MCF 10A (cell line): Measurements from ENCODE around the gene RGS17. TPM values are rescaled to one million over a fixed set of nuclear protein-coding genes. Genes with fewer than 3 reads are reported as not detected.

Experiments
- BruUV-seq: library from RNA; stranded (reverse); fragments of 400-500 nt; replicated peaks from 2 replicates; lab custom pipeline; 2021; lab: Mats Ljungman, UMichigan
- CTCF ChIA-PET: fragments of 300-600 bp; sonication (Branson Sonifier 250); formaldehyde crosslinking; extraction: SDS; loops from one replicate; lab custom pipeline; 2021; ENCODE audit warnings: antibody characterized with exemption, inconsistent platforms; lab: Yijun Ruan, JAX
- POLR2A ChIA-PET: fragments of 300-600, 350-650 bp; sonication (Branson Sonifier 250); formaldehyde crosslinking; extraction: SDS; loops from one replicate; lab custom pipeline; 2020; ENCODE audit warnings: antibody characterized with exemption, inconsistent platforms; lab: Yijun Ruan, JAX
- DNase-seq: peaks from one replicate; pipeline ENCODE4 v3.0.0-alpha.2; 2018; ENCODE audit not compliant: unreplicated experiment
- H3K27ac Mint-ChIP-seq: one replicate; pipeline ENCODE4 v1.8.0; 2022; ENCODE audit warnings: mild to moderate bottlenecking, low read depth, mixed read lengths; ENCODE audit not compliant: unreplicated experiment
- H3K27me3 Mint-ChIP-seq: one replicate; pipeline ENCODE4 v1.8.0; 2022; ENCODE audit warnings: mixed read lengths; ENCODE audit not compliant: insufficient read depth, unreplicated experiment
- H3K36me3 Mint-ChIP-seq: one replicate; pipeline ENCODE4 v1.8.0; 2022; ENCODE audit warnings: mild to moderate bottlenecking, moderate library complexity, mixed read lengths; ENCODE audit not compliant: insufficient read depth, unreplicated experiment
- H3K4me1 Mint-ChIP-seq: one replicate; pipeline ENCODE4 v1.8.0; 2022; ENCODE audit warnings: mixed read lengths; ENCODE audit not compliant: insufficient read depth, unreplicated experiment
- H3K4me3 Mint-ChIP-seq: one replicate; pipeline ENCODE4 v1.8.0; 2022; ENCODE audit warnings: mild to moderate bottlenecking, moderate library complexity, mixed read lengths; ENCODE audit not compliant: unreplicated experiment
- H3K9me3 Mint-ChIP-seq: one replicate; pipeline ENCODE4 v1.8.0; 2022; ENCODE audit warnings: mixed read lengths; ENCODE audit not compliant: unreplicated experiment
- CTCF ChIP-seq: fragments of 200-600 bp; IDR thresholded peaks from one replicate; pipeline ENCODE4 v1.8.0; 2022; ENCODE audit warnings: antibody characterized with exemption, mild to moderate bottlenecking; ENCODE audit not compliant: unreplicated experiment
- intact Hi-C: fragments of 100-400 bp; cut with micrococcal nuclease; formaldehyde crosslinking; loops from 2 replicates; pipeline ENCODE4 v1.14.1; 2022
- total RNA-seq: library from RNA; stranded (reverse); gene quantifications from 2 replicates; pipeline ENCODE4 v1.2.3, GENCODE V29; 2022

RGS17 gene
- total RNA-seq, 1 experiment from 2014 or later = 2.5 TPM

DNA sequence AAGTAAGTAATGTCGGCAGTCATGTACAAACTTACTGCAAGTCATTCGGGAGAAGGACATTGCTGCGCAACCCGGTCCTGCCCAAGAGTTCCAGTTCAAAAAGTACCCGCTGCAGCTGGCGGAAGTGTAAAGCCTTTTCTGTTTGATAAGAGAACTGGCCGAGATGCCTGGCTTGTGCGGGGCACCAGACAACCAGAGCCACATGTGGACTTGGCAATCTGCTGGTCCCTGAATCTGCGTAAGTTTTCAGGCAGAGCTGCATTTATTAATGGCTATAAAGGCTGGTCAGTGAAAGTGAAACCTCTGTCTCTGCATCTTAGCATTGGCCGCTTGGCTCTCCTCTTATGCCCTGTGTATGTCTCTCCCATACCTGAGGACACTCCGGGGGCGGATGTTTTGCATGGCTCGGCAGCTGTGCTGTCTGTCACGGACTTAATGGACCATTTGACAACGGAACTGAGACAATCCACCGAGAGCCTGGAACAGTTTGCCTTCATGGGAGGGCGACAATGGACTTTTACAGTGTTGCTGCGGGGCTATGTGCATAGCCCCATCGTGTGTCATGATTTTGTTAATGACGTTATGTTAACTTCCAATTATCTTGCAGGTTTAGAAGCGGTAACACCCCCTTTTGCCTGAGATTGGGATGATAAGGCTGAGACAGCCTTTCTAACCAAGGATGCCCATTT is 19.8 kb upstream of the RGS17 start:
- H3K27ac Mint-ChIP-seq = no peak overlapping the region
- no peak for TF ChIP-seq CTCF
- DNase-seq = no peak
- ChIA-PET CTCF (interaction anchor here (0.6 kb wide), 1 partner anchor 8 kb away, joined by 3 read pairs; no protein-coding TSS in a partner anchor), POLR2A (no interaction called here)
- no peak overlapping the region for H3K4me3 Mint-ChIP-seq
- H3K4me1 Mint-ChIP-seq = no peaks in the 10 kb centered on the region
- H3K9me3 Mint-ChIP-seq = peaks cover 5% of the 10 kb centered on the region
- no peaks in the 10 kb centered on the region for H3K36me3 Mint-ChIP-seq
- intact Hi-C loops = no loop called here
- no peaks in the 10 kb centered on the region for H3K27me3 Mint-ChIP-seq
- no TSS peak for BruUV-seq

GRCh38 chr6:153150371-153150751 is 19.3 kb upstream of the RGS17 start:
- Mint-ChIP-seq H3K4me1 (no peaks in the 10 kb centered on the region), H3K4me3 (no peak overlapping the region), H3K27me3 (no peaks in the 10 kb centered on the region), H3K36me3 (no peaks in the 10 kb centered on the region), H3K27ac (no peak overlapping the region), H3K9me3 (no peaks in the 10 kb centered on the region)
- intact Hi-C loops = no loop called here
- TF ChIP-seq CTCF = no peak
- no peak for DNase-seq
- BruUV-seq = no TSS peak
- CTCF ChIA-PET = interaction anchor here (0.6 kb wide), 1 partner anchor 9 kb away, joined by 3 read pairs; no protein-coding TSS in a partner anchor
- POLR2A ChIA-PET = no interaction called here

DNA sequence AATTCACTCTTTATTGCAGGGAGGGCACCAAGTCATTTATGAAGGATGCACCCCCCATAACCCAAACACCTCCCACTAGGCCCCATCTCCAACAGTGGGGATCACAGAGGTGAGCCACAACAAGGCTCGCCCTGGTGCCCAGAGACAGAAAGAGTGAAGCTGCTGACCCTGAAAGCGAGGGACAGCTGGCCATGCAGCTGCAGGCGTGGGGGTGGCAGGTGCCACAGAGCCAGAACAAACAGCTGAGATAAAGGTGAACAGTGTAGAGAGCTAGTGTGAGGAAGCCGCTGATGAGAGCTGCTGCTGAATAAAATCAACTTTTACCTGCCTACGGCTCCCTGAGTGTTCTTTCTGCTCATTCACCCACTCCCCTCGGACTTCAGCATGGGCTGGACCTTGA is 18.8 kb upstream of the RGS17 start:
- Mint-ChIP-seq H3K36me3 (no peaks in the 10 kb centered on the region), H3K27me3 (no peaks in the 10 kb centered on the region), H3K4me3 (no peak overlapping the region), H3K27ac (no peak overlapping the region), H3K9me3 (no peaks in the 10 kb centered on the region), H3K4me1 (no peaks in the 10 kb centered on the region)
- TF ChIP-seq CTCF = no peak
- CTCF ChIA-PET = no interaction called here
- intact Hi-C loops = no loop called here
- BruUV-seq = no TSS peak
- DNase-seq = no peak
- POLR2A ChIA-PET = no interaction called here

DNA sequence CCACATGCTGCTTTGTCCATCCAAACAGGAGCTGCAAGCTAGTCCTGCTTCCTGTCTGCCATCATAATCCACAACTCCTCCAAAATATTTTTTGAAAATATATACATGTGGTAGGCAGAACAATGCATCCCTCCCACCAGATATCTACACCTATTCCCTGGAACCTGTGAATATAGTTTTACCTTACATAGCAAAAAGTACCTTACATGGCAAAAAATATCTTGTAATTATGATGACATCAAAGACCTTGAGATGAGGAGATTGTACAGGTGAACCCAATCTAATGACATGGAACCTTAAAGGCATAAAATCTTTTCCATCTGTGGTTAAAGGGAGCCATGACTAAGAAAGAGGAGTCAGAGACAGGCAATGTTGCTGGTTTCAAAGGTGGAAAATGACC is 15.3 kb upstream of the RGS17 start:
- H3K36me3 Mint-ChIP-seq = no peaks in the 10 kb centered on the region
- H3K4me3 Mint-ChIP-seq = no peak overlapping the region
- intact Hi-C loops = no loop called here
- H3K9me3 Mint-ChIP-seq = no peaks in the 10 kb centered on the region
- CTCF ChIA-PET = no interaction called here
- H3K27me3 Mint-ChIP-seq = no peaks in the 10 kb centered on the region
- no peak for TF ChIP-seq CTCF
- no peaks in the 10 kb centered on the region for H3K4me1 Mint-ChIP-seq
- POLR2A ChIA-PET = no interaction called here
- no peak for DNase-seq
- H3K27ac Mint-ChIP-seq = no peak overlapping the region
- BruUV-seq = no TSS peak
